GM12878 (cell line): Measurements from ENCODE around the gene CACNA1I. TPM values are rescaled to one million over a fixed set of nuclear protein-coding genes. Genes with fewer than 3 reads are reported as not detected.
A peak's percentile ranks its signal among the peaks of the same experiment; 100 is the strongest.

ENCODE experiments used
- ATAC-seq: fragments of 200-7000 bp; cut with Tn5 transposase; 3 replicates; pipeline ENCODE4 v1.9.1; 2020; ENCODE audit warnings: mild to moderate bottlenecking, moderate library complexity
- BruUV-seq: library from RNA; stranded (reverse); fragments of 400-500 nt; replicated peaks from 2 replicates; lab custom pipeline; 2021; lab: Mats Ljungman, UMichigan
- CTCF ChIA-PET: fragments of 300-600 bp; sonication (Branson Sonifier 250); formaldehyde crosslinking; extraction: SDS; loops from one replicate; lab custom pipeline; 2021; ENCODE audit warnings: inconsistent platforms; lab: Yijun Ruan, JAX
- POLR2A ChIA-PET: fragments of 350-600 bp; formaldehyde crosslinking; extraction: SDS; loops from one replicate; lab custom pipeline; 2021; ENCODE audit warnings: inconsistent platforms; lab: Charles Lee
- RAD21 ChIA-PET: fragments of 300-600 bp; sonication (Branson Sonifier 250); formaldehyde crosslinking; loops from one replicate; lab custom pipeline; 2023; ENCODE audit warnings: antibody characterized with exemption; ENCODE audit not compliant: unreplicated experiment; lab: Charles Lee
- SMC1A ChIA-PET: fragments of 300-600 bp; sonication (Branson Sonifier 250); formaldehyde crosslinking; loops from one replicate; lab custom pipeline; 2023; ENCODE audit not compliant: unreplicated experiment, uncharacterized antibody; lab: Charles Lee
- DNase-seq: peaks from one replicate; pipeline ENCODE4 v3.0.0-alpha.2; 2011; ENCODE audit warnings: low read depth, low spot score
- FAIRE-seq: peaks from 3 replicates; lab custom pipeline; 2011; peaks lifted over from hg19 to GRCh38; lab: Jason Lieb, UNC
- H2AFZ ChIP-seq: 2 replicates; pipeline ENCODE4 v1.6.0; 2011; ENCODE audit warnings: low read depth, low read length, control low read depth; ENCODE audit not compliant: control insufficient read depth
- H3K27ac ChIP-seq: 2 replicates; pipeline ENCODE4 v1.5.1; 2011; ENCODE audit warnings: control low read depth; ENCODE audit not compliant: control insufficient read depth, insufficient read depth
- H3K27me3 ChIP-seq, 2 experiments: replicated peaks in 1 of 2; 2 replicates each; pipeline versions ENCODE4 v1.6.0 to v1.6.1; 2011; ENCODE audit warnings: low read length in 1 of 2; ENCODE audit not compliant: control insufficient read depth in 2 of 2, insufficient read depth in 2 of 2
- H3K36me3 ChIP-seq, 2 experiments: 2 replicates each; pipeline ENCODE4 v1.5.1; 2011; ENCODE audit warnings: low read length in 1 of 2; ENCODE audit not compliant: control insufficient read depth in 2 of 2, insufficient read depth in 2 of 2
- H3K4me1 ChIP-seq: 2 replicates; pipeline ENCODE4 v1.6.1; 2011; ENCODE audit warnings: mild to moderate bottlenecking, low read length, moderate library complexity, mixed read lengths; ENCODE audit not compliant: control insufficient read depth, insufficient read depth
- H3K4me2 ChIP-seq: 2 replicates; pipeline ENCODE4 v1.6.0; 2011; ENCODE audit warnings: control low read depth; ENCODE audit not compliant: control insufficient read depth, insufficient read depth
- H3K4me3 ChIP-seq: fragments of 200-600 bp; sonication (generic); 2 replicates; pipeline ENCODE4 v1.5.1; 2016
- H3K79me2 ChIP-seq: 2 replicates; pipeline ENCODE4 v1.6.0; 2011; ENCODE audit warnings: low read length; ENCODE audit not compliant: control insufficient read depth, insufficient read depth
- H3K9ac ChIP-seq: 2 replicates; pipeline ENCODE4 v1.8.0; 2011; ENCODE audit warnings: low read length, control low read depth, mixed read lengths; ENCODE audit not compliant: control insufficient read depth, insufficient read depth
- H3K9me3 ChIP-seq: replicated peaks from 3 replicates; pipeline ENCODE4 v1.5.1; 2011; ENCODE audit warnings: mild to moderate bottlenecking, low read length; ENCODE audit not compliant: control insufficient read depth, insufficient read depth
- H4K20me1 ChIP-seq: 2 replicates; pipeline ENCODE4 v1.6.0; 2011; ENCODE audit not compliant: control insufficient read depth, insufficient read depth
- BCL3 ChIP-seq: IDR thresholded peaks from 2 replicates; pipeline ENCODE4 v1.6.1; 2011; ENCODE audit warnings: borderline replicate concordance, low read depth, mild to moderate bottlenecking, moderate library complexity, low read length; ENCODE audit not compliant: insufficient read depth, poor library complexity, severe bottlenecking
- BMI1 ChIP-seq: fragments of 450-650 bp; IDR thresholded peaks from 2 replicates; pipeline ENCODE4 v1.6.1; 2016; ENCODE audit warnings: mild to moderate bottlenecking, moderate library complexity, borderline replicate concordance
- IRF5 ChIP-seq: fragments of 450-650 bp; IDR thresholded peaks from 2 replicates; pipeline ENCODE4 v1.6.1; 2017; ENCODE audit warnings: borderline replicate concordance
- MYB ChIP-seq: fragments of 150-350 bp; IDR thresholded peaks from 2 replicates; pipeline ENCODE4 v1.6.1; 2014; ENCODE audit warnings: mild to moderate bottlenecking, low read depth, low read length, borderline replicate concordance
- NFYB ChIP-seq: IDR thresholded peaks from 2 replicates; pipeline ENCODE4 v1.6.1; 2011; ENCODE audit warnings: low read depth, mild to moderate bottlenecking, low read length, improper control_type of control experiment, moderate library complexity; ENCODE audit not compliant: insufficient read depth
- NRF1 ChIP-seq: conservative IDR thresholded peaks from 2 replicates; pipeline ENCODE4 v1.6.1; 2011; ENCODE audit warnings: mild to moderate bottlenecking, low read depth, low read length, improper control_type of control experiment
- PAX8 ChIP-seq: fragments of 450-650 bp; IDR thresholded peaks from 2 replicates; pipeline ENCODE4 v1.6.1; 2017; ENCODE audit warnings: mild to moderate bottlenecking, moderate library complexity
- RBBP5 ChIP-seq: fragments of 200-600 bp; sonication (generic); conservative IDR thresholded peaks from 2 replicates; pipeline ENCODE4 v1.6.1; 2016
- SIX5 ChIP-seq: IDR thresholded peaks from 2 replicates; pipeline ENCODE4 v1.6.1; 2011; ENCODE audit warnings: mild to moderate bottlenecking, low read depth, low read length, moderate library complexity; ENCODE audit not compliant: severe bottlenecking
- SMC3 ChIP-seq: IDR thresholded peaks from 2 replicates; pipeline ENCODE4 v1.6.1; 2011; ENCODE audit warnings: low read length, improper control_type of control experiment, borderline replicate concordance
- SP1 ChIP-seq: IDR thresholded peaks from one replicate; pipeline ENCODE4 v1.6.1; 2011; ENCODE audit warnings: low read depth, low read length
- WGBS: methylation state at CpG from one replicate; pipeline ENCODE4 v1.1.6; 2016; ENCODE audit warnings: low lambda C conversion rate; ENCODE audit not compliant: insufficient replicate concordance, insufficient coverage; ENCODE audit errors: missing lambda C conversion rate; 5-methylcytosine and 5-hydroxymethylcytosine counted together
- in situ Hi-C: fragments of 300-500 bp; cut with MboI; formaldehyde crosslinking; loops from 9 replicates; pipeline ENCODE4 v1.14.3; 2018; ENCODE audit warnings: mixed read lengths
- intact Hi-C: fragments of 100-400 bp; cut with micrococcal nuclease; formaldehyde crosslinking; loops from one replicate; pipeline ENCODE4 v1.14.2; 2022; ENCODE audit not compliant: unreplicated experiment
- polyA plus RNA-seq, 11 experiments: library from polyadenylated mRNA; depleted of rRNA in 4 of 11; unstranded in 6 of 11; stranded (reverse) in 5 of 11; fragments of >200 nt; fragmentation: Nextera tagmentation in 4 of 11; fragmentation: Illumina TruSeq in 1 of 11; extraction: Ambion mirVana in 4 of 11; extraction: Trizol in 1 of 11; gene quantifications; 1 replicate in 1 of 11; 2 replicates in 10 of 11; pipeline versions ENCODE4 v1.2.1 to v1.2.3, GENCODE V29; 2011 to 2016; ENCODE audit warnings: inconsistent platforms in 2 of 11, missing spikeins in 2 of 11, low read depth in 1 of 11
- total RNA-seq, 4 experiments: library from RNA; depleted of rRNA in 3 of 4; stranded (reverse); fragments of >200 nt in 3 of 4; fragmentation: Illumina TruSeq in 1 of 4; extraction: Trizol in 1 of 4; gene quantifications; 2 replicates each; pipeline versions ENCODE4 v1.2.1 to v1.2.3, GENCODE V29; 2013 to 2021

The CACNA1I gene
- total and polyA plus RNA-seq, 10 of the 15 experiments (the other 5 are each of a cell fraction or from before 2014, with no cell fraction given): 0.01 to 0.03 TPM; not detected in 8

- no peak for TF ChIP-seq NRF1
- no peak for TF ChIP-seq NFYB
- TF ChIP-seq SP1: no peak
- TF ChIP-seq IRF5: no peak
- peak; percentile 71 for TF ChIP-seq SMC3
- TF ChIP-seq SIX5: no peak
- TF ChIP-seq BMI1: no peak
- no peak for TF ChIP-seq RBBP5
- no peak for TF ChIP-seq PAX8
- no peak for TF ChIP-seq MYB
Measured at GRCh38 chr22:39622881-39623367, 52.4 kb downstream of the CACNA1I start (continued).

- ChIA-PET CTCF (interaction anchor here (0.9 to 3.2 kb wide), 2 partner anchors 394 to 402 kb away, joined by 3 to 20 read pairs; no protein-coding TSS in a partner anchor), POLR2A (interaction anchor here (0.6 kb wide), 1 partner anchor 355 kb away, joined by 3 read pairs; no protein-coding TSS in a partner anchor), SMC1A (interaction anchor here (2.0 kb wide), 1 partner anchor 401 kb away, joined by 14 read pairs; no protein-coding TSS in a partner anchor), RAD21 (no interaction called here)
- in situ Hi-C loops: no loop called here
- Histone ChIP-seq H3K4me2 (no peak overlapping the region), H4K20me1 (no peaks in the 10 kb centered on the region), H3K36me3 (no peaks in the 10 kb centered on the region), H3K4me3 (no peak overlapping the region), H2AFZ (no peak overlapping the region), H3K27ac (no peak overlapping the region), H3K79me2 (no peaks in the 10 kb centered on the region), H3K27me3 (peaks cover 0 to 1% of the 10 kb centered on the region in 2 experiments; a peak in 1 of 4 replicates), H3K9ac (no peak overlapping the region), H3K4me1 (no peaks in the 10 kb centered on the region), H3K9me3 (no peaks in the 10 kb centered on the region)
- WGBS: 63% methylated on average over 28 of the region's 28 CpGs
- TF ChIP-seq SP1 (no peak), BCL3 (peak; percentile 42)
- FAIRE-seq (no peak), DNase-seq (no peak), ATAC-seq (no peak)
- no TSS peak for BruUV-seq
- intact Hi-C loops: loop anchor here (1.0 kb wide), 1 partner anchor 400 kb away; no protein-coding TSS in a partner anchor
Measured at GRCh38 chr22:39623603-39624500, 53.3 kb downstream of the CACNA1I start.
